GM23338 (cell line): Measurements from ENCODE around the gene MMP25.

ENCODE experiments used
- CTCF ChIP-seq, 2 experiments: fragments of 200-600 bp in 1 of 2; sonication (generic) in 1 of 2; conservative IDR thresholded peaks; 2 replicates each; pipeline versions ENCODE4 v1.5.1 to v1.6.1; 2016 to 2017; ENCODE audit warnings: antibody characterized with exemption in 2 of 2, low read depth in 2 of 2, mild to moderate bottlenecking in 2 of 2, moderate library complexity in 1 of 2
- EZH2 ChIP-seq: fragments of 200-600 bp; sonication (generic); IDR thresholded peaks from one replicate; pipeline ENCODE4 v1.8.0; 2017; ENCODE audit warnings: antibody characterized with exemption, mild to moderate bottlenecking, low read depth; ENCODE audit not compliant: unreplicated experiment
- EZH2phosphoT487 ChIP-seq: fragments of 200-600 bp; sonication (generic); IDR thresholded peaks from one replicate; pipeline ENCODE4 v1.8.1; 2018; ENCODE audit warnings: antibody characterized with exemption; ENCODE audit not compliant: unreplicated experiment
- NANOG ChIP-seq: IDR thresholded peaks from 2 replicates; pipeline ENCODE4 v1.6.1; 2016; ENCODE audit warnings: antibody characterized with exemption, borderline replicate concordance
- POLR2AphosphoS5 ChIP-seq: IDR thresholded peaks from 2 replicates; pipeline ENCODE4 v1.6.1; 2016; ENCODE audit warnings: antibody characterized with exemption, low read depth
- TF ChIP-seq, protein P1 (sequence below): IDR thresholded peaks from one replicate; pipeline ENCODE4 v1.6.1; 2018; ENCODE audit warnings: antibody characterized with exemption; ENCODE audit not compliant: unreplicated experiment
- TF ChIP-seq, protein P2 (sequence below): IDR thresholded peaks from 2 replicates; pipeline ENCODE4 v1.6.1; 2016; ENCODE audit warnings: antibody characterized with exemption

DNA sequence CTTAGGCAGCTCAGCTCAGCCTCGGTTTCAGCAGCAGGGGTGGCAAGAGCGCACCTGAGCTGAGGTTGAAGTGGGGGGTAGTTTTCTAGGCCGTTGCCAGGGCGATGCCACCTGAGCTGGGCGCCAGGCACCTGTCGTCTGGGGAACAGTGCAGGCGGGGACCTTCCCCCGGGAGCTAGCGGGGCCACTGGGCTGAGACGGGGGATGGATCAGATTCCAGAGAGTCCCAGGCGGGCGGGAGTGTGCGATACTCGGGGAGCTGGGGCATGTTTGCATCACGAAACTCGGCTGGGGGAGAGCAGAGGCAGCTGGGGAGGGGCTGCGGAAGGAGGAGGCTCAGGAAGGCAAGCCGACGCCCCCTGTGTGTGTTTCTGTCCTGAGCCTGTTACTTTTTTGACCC, 34.1 kb upstream of the MMP25 start:
- TF ChIP-seq POLR2AphosphoS5 (no peak), CTCF (conservative IDR thresholded peaks at IDR 0.05; ENCODE audit: low read depth in 2 of 2) (no peak), EZH2 (no peak), NANOG (no peak), EZH2phosphoT487 (no peak)
- TF ChIP-seq, protein P1, sequence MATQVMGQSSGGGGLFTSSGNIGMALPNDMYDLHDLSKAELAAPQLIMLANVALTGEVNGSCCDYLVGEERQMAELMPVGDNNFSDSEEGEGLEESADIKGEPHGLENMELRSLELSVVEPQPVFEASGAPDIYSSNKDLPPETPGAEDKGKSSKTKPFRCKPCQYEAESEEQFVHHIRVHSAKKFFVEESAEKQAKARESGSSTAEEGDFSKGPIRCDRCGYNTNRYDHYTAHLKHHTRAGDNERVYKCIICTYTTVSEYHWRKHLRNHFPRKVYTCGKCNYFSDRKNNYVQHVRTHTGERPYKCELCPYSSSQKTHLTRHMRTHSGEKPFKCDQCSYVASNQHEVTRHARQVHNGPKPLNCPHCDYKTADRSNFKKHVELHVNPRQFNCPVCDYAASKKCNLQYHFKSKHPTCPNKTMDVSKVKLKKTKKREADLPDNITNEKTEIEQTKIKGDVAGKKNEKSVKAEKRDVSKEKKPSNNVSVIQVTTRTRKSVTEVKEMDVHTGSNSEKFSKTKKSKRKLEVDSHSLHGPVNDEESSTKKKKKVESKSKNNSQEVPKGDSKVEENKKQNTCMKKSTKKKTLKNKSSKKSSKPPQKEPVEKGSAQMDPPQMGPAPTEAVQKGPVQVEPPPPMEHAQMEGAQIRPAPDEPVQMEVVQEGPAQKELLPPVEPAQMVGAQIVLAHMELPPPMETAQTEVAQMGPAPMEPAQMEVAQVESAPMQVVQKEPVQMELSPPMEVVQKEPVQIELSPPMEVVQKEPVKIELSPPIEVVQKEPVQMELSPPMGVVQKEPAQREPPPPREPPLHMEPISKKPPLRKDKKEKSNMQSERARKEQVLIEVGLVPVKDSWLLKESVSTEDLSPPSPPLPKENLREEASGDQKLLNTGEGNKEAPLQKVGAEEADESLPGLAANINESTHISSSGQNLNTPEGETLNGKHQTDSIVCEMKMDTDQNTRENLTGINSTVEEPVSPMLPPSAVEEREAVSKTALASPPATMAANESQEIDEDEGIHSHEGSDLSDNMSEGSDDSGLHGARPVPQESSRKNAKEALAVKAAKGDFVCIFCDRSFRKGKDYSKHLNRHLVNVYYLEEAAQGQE = no peak
- TF ChIP-seq, protein P2, sequence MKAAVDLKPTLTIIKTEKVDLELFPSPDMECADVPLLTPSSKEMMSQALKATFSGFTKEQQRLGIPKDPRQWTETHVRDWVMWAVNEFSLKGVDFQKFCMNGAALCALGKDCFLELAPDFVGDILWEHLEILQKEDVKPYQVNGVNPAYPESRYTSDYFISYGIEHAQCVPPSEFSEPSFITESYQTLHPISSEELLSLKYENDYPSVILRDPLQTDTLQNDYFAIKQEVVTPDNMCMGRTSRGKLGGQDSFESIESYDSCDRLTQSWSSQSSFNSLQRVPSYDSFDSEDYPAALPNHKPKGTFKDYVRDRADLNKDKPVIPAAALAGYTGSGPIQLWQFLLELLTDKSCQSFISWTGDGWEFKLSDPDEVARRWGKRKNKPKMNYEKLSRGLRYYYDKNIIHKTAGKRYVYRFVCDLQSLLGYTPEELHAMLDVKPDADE = no peak
